GM21723 (cell line): Measurements from ENCODE around the gene ABCA8.

Experiments
- ATAC-seq: cut with Tn5 transposase; IDR thresholded peaks from one replicate; pipeline ENCODE4 v1.9.1; 2021; ENCODE audit warnings: mild to moderate bottlenecking, moderate library complexity; ENCODE audit not compliant: unreplicated experiment

Gene ABCA8

DNA sequence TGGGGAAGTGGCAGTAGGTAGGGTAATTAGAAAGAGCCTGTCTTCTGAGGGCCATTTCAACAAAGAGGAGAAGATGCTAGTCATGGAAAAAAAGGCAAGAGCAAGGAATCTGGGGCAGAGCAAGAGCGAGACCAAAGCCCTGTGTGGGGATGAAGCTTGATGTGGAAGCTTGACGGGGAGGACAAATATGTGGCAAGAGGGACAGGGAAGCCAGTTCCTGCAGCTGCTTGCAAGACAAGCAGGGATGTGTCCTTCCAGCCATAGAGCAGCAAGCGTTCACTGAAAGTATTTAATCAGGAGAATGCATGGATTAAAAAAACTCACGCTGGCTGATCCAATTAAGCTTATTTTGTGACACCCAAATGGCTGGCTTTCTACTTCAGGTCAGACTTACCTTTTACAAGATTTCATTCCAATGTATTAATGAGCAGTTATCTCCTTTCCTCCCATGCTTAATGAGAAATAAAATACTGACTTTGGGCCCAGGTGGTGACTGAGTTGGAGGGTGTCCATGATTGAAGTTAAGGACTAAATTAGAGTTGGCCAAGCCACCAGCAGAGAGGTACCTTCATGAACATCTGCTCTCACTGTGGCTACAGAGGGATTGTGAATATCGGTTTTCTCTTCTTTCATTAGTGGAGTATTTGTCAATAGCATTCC is 76.8 kb downstream of the ABCA8 start:
- ATAC-seq = no peak

DNA sequence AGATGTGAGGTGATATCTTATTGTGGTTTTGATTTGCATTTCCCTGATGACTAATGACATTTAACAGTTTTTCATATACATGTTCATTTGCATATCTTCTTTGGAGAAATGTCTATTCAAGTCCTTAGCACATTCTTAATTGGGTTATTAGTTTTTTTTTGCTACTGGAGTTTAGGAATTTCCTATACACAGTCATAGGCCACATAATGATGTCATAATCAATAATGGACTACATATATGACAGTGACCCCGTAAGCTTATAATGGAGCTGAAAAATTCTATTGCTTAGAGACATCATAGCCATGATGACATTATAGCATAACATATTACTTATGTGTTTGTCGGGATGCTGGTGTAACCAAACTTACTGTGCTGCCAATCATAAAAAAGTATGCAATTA is 83.7 kb downstream of the ABCA8 start:
- no peak for ATAC-seq

DNA sequence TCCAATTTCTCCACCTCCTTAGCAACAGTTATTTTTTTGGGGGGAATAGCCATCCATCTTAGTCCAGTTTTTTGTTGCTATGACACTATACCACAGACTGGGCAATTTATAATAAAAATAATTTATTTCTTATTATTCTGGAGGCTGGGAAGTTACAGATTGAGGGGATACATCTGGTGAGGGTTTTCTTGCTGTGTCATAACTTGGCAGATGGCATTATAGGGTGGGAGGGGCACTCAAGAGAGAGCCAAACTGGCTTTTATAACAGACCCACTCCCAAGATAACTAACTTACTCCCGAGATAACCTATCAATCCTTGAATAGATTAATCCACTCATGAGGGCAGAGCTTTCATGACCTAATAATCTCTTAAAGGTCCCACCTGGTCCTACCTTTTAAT is 84.2 kb downstream of the ABCA8 start:
- no peak for ATAC-seq

DNA sequence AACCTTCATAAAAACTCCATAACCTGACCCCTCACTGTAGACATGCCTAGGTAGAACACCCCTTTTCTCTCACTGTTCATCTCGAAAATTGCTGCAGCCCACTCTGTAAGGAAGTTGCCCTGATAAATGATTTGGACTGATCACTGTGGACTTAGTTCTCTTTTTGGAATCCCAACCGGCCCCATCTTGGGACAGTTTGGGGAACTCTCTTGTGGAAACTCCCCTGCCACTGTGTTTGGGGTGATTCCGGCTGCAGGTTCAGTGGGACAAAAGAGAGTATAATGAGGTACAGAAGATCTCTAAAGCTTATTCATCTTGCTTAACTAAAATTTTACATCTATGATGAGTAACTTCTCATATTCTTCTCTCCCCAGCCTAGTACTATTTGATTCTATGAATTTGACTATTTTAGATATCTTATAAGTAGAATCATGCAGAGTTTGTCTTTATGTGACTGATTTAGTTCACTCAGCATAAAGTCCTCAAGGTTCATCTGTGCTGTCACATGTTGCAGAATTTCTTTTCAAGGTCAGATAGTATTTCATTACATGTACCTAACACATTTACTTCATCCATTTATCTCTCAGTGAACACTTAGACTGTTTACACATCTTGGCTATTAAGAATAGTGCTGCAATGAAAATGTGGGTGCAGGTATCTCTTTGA is 84.9 kb downstream of the ABCA8 start:
- ATAC-seq = no peak

DNA sequence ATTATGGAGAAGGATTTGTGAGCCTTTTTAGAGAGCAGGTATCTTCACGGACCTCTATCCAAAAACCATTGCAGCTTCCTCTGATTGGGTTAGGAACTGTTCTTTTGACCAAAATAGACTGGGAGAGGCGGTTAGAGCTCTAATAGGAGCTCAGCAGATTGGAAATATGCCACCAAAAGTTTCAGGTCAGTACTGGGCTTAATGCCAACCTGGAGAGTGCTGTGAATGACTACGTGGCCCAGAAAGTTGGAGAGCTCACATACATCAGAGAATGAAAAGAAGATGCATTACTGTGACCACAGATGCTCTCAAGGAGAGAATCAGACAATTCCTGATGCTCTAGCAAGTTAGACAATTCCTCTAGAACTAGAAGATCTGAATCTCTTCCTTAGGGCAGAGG is 86.5 kb downstream of the ABCA8 start:
- no peak for ATAC-seq

DNA sequence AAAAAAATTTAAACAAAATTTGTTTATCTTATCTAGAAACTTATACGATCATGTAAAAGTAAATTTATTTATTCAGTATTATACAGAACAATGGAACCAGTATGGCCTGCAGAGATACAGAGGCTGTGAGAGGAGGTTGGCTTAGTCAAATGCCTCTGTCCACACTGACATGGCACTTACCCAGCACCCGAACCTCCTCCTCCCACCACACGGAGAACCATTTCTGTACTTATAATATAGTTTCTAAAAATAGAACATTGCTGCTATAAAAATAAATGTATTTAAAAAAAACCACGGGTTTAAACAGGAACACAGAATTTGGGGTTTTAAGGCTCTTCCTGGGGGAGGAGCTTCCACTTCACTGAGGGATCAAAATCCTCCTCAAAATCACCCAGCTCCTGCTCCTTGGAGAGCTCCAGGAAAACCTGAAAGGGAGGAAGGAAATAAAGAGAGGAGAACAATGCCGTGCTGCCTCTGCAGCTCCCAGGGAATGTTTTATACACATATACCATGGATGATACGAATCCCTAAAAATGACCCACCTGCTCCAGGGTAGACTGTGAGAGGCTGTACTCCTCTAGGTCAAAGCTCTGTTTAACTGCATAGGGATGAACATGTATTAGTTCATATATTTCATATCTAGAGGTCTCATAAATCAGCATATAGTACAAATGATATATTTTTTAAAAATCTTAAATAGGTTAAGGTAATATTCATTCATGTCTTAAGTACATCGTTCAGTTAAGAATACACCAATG is 87.3 kb downstream of the ABCA8 start:
- ATAC-seq = no peak

DNA sequence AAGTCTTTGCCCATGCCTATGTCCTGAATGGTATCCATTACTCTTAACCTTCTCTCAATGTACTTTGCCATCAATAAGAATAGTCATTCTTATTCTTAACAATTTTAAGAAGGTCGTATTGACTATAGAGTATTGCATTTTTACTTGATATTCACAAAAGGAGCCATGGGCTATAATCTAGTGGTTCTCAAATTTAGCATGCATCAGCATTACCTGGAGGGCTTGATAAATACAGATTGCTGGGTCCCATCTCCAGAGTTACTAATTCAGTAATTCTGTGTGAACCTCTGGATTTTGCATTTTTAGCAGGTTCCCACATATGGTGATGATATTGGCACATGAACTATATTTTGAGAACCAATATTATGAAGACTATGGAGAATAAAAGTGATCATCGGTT is 89.6 kb downstream of the ABCA8 start:
- no peak for ATAC-seq

DNA sequence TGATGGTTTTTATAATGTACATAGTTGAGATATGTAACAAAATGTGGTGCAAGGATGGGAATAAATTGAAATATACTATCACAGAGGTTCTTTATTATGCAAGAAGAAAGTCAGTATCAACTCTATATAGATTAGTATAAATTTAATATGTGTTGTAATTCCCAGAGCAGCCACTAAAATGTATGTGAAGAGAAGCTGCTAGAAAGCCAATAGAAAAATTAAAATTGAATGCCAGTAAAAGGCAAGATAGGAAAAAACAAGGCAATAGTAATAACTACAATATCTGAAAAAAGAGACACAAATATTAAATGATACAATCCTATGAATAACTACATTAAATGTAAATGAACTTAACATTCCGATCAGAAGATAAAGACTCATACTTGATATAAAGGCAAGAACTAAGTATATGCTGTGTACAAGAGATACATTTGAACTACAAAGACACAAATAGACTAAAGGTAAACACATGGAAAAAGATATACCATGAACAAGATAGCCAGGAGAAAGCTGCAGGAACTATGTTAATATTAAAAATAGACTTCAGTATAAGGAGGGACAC is 92.0 kb downstream of the ABCA8 start:
- ATAC-seq = no peak

DNA sequence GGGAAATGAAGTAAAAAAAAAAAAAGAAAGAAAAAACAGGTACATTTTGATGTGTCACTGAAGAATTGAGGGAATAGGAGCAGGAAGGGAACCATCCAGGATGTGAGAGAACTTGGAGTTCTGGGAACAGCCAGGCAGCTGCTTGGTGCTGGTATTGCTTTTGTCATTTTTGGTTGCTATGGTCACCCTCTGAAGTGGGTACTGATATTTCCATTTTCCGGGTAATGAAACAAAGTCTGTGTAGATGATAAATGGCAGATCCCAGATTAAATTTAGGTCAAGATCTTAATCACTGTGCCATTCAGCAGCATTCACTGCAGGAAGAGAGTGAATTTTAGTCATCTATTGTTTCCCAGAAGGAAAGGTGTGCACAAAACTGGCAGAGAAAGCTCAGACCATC is 93.6 kb downstream of the ABCA8 start:
- ATAC-seq = no peak

DNA sequence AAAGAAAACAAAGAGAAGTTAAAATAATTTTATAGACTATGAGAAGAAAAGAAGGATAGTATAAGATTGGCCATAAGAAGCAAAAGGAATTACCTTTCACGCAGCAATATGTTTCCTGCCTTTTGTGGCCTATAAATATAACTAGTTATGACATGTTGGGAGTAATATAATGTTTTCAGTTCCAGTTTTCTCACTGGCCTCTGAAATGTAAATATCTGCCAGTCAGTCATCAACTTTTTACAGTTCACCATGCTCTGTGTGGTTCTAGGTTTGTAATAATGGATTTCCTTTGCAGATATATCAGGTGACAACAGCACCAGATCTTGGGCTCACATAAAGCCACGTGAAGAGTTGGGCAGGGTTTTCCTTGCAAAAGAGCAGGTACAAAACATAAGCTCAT is 94.3 kb downstream of the ABCA8 start:
- no peak for ATAC-seq

DNA sequence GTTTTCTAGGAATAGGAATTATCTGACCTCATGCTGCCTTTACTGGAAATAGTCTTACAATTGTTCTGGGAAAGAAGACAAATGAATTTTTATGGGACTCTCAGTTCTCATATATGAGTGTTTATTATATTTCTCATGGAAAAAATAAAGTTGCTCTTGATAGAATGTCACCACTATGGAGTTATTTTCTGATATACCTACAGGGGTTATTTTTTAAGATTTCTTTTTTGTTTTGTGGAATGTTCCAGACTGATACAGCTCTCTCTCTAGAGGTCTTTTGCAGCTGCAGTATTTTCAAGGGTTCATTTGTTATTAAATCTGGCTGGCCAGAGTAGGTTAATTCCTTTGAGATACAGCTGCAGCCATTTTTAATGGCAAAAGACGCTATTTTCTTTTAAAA is 100.7 kb downstream of the ABCA8 start:
- ATAC-seq = no peak

DNA sequence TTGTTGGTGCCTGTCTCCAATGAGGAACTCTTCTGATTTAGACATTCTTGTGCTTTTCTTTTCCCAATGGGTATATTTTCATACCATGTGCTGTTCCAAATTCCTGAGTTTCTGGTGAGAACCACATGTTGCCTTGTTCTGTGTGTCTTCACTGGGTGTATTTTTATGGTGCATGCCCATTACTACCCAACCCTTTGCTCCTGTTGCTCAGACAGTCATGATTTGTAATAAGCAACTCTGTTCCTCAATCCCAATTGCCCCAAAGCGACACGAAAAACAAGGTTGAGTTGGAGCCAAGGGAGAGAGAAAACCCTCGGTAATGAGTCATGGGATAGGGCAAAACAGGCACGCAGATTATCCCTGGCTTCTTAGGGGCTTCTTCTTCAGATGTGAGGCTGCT is 101.8 kb downstream of the ABCA8 start:
- ATAC-seq = no peak

DNA sequence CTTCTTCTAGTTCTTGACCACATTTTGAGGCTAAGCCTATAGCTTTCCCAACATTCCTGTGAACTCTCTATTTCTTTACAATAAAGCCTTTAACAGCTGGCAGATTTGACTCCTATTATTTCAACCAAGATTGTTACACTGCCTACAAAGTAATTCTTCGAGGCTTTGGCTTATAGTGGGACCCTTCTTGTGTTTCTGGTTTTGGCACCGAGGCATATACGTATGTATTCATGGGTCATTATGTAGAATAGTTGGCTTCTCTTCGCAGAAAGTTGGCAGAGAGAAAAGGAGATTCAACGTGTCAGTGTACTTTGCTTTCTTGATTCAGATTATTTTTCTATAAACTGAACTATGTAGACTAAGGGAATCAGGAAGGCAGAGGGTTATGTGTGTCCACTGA is 102.2 kb downstream of the ABCA8 start:
- no peak for ATAC-seq

DNA sequence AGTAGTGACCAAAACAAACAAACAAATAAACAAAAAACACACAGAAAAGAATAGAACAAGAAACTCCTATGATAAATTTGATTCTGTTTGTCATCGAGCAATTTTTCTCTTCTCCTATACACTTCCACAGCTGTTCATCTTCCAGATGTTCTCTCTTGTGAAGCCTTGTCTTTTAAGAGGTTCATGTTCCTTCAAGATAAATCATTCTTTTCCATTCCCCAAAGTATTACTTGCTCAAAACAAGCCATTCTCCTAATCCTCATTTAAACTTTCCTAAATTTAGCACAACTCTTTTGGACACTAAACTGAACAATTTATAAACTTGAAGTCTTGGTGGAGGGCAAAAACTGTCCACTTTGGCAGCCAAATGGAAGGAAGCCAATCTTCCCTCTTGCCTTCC is 103.3 kb downstream of the ABCA8 start:
- ATAC-seq = no peak

DNA sequence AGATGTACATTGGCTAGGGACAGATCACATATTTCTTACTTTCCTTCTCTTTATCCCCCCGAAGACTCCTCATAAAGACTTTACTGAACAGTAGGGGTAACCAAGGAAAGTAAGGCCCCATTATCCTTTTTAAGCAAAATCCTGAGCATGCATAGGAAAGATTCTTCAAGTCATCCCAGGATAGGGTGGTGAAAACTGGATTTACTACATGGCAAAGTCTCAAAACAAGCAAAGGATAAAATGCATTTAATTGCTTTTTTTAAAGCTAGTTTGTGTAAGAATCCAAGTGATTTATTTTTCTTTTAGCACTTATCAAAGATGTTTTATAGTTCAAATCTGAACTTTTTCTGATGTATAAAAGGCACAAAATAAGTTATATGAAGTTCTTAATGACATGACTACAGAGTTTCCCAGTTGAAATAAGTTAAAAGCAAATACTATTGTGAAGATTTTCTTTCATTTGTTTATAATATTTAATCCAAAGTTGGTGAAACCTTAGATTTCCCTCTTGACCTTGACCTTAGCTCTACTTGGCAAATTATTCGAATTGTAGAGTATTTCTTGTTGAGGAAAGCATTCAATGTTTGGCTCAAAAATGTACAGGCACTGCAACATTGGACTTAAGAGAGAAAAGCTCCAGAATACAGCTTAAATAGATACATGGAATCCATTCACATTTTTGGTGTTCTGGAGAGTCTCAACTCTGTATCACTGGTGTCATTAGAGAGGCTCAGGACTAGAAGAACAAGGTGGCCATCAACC is 104.3 kb downstream of the ABCA8 start:
- no peak for ATAC-seq

DNA sequence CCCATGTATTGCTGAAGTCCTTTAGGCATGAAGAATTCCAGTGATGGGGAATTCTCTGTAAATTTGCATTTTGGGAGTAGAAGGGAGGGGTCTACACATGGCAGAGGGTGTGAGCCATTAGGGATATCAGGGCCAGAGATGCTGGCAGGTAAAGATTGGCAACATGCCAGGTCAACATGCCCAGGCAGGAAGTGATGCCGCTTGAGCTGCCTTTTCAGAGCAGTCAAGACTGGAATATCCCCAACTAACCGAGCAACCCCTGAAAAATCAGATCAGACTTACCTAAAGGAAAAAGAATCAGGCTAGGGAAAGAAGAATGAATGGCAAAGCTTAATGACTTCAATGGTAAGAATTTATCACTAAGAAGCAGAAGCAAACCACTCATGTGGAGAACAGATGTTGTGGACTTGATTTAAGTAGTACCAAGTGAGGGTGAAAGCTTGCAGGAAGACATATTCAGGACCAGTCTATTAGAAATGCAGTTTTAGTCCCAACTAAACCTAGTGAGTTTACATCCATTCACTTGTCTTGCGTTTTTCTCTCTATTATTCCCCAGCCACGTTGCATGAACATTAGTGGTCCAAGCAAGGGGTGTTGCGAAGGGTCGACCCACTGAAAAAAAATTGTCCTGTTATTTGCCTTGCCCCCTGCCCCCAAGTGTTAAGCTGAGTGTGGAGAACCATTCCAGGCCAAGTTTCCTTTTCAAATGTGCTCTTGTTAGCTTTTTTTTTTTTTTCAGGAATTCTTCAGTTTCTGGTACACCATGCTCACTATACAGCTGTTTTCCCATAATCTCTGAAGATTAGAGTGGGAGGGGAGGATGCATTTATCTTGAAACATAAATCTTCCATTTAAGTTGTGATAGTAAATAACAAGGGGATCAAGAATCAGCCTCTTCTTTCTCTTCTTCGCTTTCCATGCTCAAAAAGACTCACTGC is 105.2 kb downstream of the ABCA8 start:
- ATAC-seq = no peak

DNA sequence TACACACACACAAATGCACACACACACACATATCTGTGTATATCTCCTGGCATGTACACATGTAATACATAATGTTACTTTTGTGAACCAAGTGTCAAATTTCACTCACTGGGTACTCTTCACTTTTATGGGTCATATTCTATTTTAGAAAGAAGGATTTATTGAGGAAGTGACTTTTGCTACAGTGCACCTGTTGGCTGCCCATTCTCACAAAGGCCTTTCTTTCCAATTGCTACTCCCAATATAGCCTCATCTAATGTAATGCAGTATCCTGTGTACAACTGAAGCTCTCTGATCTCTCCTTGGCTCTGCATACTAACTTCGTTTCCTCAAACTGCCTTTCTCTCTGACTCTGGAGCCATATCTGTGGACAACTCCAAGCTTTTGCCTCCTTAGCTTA is 107.5 kb downstream of the ABCA8 start:
- no peak for ATAC-seq

DNA sequence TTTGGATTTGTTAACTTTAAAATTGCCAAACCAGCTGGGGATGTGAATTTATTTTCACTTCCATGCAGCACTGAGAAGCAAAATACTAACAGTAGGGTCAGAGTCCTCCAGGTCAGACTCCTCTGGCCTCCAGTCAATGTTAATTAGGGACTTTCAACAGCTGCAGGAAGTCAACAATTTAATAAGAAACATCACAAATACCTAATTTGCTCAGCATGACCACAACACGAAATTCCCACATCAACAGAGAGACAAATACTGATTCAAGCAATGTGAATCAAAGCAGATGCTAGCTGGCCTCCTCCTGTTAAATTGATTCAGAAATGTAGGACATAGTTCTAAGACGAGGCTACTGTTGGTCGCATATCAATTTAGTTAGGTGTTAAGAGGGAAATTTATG is 111.7 kb downstream of the ABCA8 start:
- no peak for ATAC-seq

DNA sequence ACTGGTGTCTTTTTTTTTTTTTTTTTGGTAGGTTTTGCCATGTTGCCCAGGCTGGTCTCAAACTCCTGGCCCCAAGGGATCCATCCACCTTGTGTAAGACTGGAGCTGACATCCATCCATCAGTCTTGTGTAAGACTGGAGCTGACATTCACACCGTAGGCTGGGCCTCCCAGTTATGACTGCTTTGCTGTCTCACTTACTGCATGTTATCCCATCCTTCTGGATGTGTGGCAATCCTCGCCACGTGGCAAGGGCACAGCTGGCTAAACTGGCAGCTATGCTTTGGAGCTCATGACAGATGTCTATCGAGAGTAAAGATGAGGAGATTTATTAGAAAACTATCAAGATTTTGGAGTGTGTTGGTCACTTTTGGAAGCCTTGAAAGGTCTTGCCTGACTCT is 115.1 kb downstream of the ABCA8 start:
- ATAC-seq = no peak

DNA sequence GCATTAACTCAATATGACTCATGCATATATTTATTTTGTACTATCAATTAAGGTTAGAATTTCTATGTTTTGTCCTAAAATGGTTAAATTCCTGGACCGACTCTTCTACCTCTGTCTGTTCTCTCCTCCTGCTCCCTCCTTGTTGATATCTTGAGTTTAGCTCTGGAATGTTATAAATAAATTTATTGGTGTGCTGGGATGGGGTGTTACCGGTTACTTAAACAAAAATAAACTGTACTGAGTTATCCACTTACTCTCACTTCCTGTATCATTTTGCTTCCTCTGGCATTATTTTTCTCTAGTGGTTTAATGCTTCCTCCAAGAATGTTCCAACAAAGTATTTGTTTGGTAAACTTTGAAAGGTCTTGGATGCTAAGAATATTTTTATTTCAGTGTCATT is 120.1 kb downstream of the ABCA8 start:
- ATAC-seq = no peak
